ENCODE measurements around the gene NUPR2. TPM values are rescaled to one million over a fixed set of nuclear protein-coding genes. Genes with fewer than 3 reads are reported as not detected.

NUPR2 gene
- total and polyA plus RNA-seq, 10 of the 15 experiments (the other 5 are each of a cell fraction or from before 2014, with no cell fraction given), result not detected

DNA sequence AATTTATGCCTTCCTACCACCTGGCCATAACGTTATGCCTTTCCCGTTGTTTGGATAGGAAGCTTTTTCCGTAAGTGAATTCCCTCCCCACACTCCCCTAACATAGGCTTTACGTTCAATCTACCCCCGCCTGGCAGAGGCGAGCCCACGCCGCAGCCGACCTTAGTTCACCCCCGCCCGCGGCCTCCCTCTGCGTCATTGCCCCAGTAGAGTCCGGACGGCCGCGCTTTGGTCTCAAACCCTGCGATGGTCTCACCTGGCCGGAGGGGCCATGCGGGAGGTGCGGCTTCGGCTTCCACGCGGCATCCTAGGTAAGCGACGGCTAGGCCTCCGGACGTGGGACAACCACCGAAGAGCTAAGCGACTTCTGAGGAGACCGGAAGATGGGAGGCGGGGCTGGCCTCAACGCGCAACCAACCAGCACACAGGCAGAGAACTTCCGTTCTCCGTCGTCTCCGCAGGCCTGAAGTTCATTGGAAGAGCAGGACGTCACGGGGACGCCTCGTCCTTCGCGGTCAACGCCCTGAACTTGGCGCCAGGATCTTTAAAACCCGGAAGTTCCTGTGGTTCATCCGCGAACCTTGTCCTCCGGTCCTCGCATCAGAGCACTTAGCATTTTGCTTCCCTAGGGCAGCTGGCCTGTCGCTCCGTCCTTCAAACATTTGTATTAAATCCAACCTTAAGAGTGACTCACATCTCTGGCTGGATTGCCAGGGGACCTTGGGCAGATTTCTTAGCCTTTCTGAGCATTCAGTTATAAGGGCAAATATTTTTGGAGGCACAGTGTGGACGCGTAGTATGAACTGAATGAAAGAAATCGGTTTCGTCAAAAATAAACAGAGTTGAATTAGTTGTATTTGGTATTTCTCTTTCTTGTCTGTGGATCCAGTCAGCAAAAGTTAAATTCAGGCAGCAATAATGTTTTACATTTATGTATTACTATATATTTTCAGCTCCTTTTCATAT, 9.8 kb downstream of the NUPR2 start, which contains the start of gene CHCHD2 (continued):
- TF ChIP-seq WRNIP1 (IDR thresholded peaks at IDR 0.05; ENCODE audit: borderline replicate concordance, low read depth, low read length) (peak; percentile 87; the same call in 1 of the 2 replicates), TCF12 (IDR thresholded peaks at IDR 0.05; ENCODE audit: low read depth, low read length) (peak; percentile 83), MXI1 (IDR thresholded peaks at IDR 0.05; ENCODE audit: low read depth, low read length) (peak; percentile 78), FOS (IDR thresholded peaks at IDR 0.05; ENCODE audit: borderline replicate concordance, extremely low read depth, insufficient read length) (peak; percentile 71), ZNF207 (IDR thresholded peaks at IDR 0.05; ENCODE audit: borderline replicate concordance) (no peak), HDAC6 (IDR thresholded peaks at IDR 0.05; ENCODE audit: unreplicated experiment) (no peak), RFX5 (IDR thresholded peaks at IDR 0.05; ENCODE audit: low read depth, low read length) (0 out of 2 replicates have a peak, but pooled peaks have one; percentile 35), EZH2 (IDR thresholded peaks at IDR 0.05; ENCODE audit: borderline replicate concordance, control insufficient read depth, low read depth, low read length) (no peak), CBFB (IDR thresholded peaks at IDR 0.05; ENCODE audit: low read depth) (peak; percentile 75), SIN3A (IDR thresholded peaks at IDR 0.05; ENCODE audit: low read depth, low read length) (no peak), BACH1 (IDR thresholded peaks at IDR 0.05; ENCODE audit: borderline replicate concordance) (0 out of 2 replicates have a peak, but pooled peaks have one; percentile 22), IRF4 (IDR thresholded peaks at IDR 0.05; ENCODE audit: low read depth, low read length) (no peak), CHD1 (IDR thresholded peaks at IDR 0.05; ENCODE audit: low read depth, low read length) (no peak), HDGF (IDR thresholded peaks at IDR 0.05) (peak; percentile 86)
- TF ChIP-seq, protein P1, sequence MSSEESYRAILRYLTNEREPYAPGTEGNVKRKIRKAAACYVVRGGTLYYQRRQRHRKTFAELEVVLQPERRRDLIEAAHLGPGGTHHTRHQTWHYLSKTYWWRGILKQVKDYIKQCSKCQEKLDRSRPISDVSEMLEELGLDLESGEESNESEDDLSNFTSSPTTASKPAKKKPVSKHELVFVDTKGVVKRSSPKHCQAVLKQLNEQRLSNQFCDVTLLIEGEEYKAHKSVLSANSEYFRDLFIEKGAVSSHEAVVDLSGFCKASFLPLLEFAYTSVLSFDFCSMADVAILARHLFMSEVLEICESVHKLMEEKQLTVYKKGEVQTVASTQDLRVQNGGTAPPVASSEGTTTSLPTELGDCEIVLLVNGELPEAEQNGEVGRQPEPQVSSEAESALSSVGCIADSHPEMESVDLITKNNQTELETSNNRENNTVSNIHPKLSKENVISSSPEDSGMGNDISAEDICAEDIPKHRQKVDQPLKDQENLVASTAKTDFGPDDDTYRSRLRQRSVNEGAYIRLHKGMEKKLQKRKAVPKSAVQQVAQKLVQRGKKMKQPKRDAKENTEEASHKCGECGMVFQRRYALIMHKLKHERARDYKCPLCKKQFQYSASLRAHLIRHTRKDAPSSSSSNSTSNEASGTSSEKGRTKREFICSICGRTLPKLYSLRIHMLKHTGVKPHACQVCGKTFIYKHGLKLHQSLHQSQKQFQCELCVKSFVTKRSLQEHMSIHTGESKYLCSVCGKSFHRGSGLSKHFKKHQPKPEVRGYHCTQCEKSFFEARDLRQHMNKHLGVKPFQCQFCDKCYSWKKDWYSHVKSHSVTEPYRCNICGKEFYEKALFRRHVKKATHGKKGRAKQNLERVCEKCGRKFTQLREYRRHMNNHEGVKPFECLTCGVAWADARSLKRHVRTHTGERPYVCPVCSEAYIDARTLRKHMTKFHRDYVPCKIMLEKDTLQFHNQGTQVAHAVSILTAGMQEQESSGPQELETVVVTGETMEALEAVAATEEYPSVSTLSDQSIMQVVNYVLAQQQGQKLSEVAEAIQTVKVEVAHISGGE (CRISPR knock-in tag; IDR thresholded peaks at IDR 0.05), result peak; percentile 90
- TF ChIP-seq, protein P2, sequence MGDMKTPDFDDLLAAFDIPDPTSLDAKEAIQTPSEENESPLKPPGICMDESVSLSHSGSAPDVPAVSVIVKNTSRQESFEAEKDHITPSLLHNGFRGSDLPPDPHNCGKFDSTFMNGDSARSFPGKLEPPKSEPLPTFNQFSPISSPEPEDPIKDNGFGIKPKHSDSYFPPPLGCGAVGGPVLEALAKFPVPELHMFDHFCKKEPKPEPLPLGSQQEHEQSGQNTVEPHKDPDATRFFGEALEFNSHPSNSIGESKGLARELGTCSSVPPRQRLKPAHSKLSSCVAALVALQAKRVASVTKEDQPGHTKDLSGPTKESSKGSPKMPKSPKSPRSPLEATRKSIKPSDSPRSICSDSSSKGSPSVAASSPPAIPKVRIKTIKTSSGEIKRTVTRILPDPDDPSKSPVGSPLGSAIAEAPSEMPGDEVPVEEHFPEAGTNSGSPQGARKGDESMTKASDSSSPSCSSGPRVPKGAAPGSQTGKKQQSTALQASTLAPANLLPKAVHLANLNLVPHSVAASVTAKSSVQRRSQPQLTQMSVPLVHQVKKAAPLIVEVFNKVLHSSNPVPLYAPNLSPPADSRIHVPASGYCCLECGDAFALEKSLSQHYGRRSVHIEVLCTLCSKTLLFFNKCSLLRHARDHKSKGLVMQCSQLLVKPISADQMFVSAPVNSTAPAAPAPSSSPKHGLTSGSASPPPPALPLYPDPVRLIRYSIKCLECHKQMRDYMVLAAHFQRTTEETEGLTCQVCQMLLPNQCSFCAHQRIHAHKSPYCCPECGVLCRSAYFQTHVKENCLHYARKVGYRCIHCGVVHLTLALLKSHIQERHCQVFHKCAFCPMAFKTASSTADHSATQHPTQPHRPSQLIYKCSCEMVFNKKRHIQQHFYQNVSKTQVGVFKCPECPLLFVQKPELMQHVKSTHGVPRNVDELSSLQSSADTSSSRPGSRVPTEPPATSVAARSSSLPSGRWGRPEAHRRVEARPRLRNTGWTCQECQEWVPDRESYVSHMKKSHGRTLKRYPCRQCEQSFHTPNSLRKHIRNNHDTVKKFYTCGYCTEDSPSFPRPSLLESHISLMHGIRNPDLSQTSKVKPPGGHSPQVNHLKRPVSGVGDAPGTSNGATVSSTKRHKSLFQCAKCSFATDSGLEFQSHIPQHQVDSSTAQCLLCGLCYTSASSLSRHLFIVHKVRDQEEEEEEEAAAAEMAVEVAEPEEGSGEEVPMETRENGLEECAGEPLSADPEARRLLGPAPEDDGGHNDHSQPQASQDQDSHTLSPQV (IDR thresholded peaks at IDR 0.05), result no peak
- TF ChIP-seq, protein P3, sequence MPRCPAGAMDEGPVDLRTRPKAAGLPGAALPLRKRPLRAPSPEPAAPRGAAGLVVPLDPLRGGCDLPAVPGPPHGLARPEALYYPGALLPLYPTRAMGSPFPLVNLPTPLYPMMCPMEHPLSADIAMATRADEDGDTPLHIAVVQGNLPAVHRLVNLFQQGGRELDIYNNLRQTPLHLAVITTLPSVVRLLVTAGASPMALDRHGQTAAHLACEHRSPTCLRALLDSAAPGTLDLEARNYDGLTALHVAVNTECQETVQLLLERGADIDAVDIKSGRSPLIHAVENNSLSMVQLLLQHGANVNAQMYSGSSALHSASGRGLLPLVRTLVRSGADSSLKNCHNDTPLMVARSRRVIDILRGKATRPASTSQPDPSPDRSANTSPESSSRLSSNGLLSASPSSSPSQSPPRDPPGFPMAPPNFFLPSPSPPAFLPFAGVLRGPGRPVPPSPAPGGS (IDR thresholded peaks at IDR 0.05; ENCODE audit: borderline replicate concordance, insufficient read depth, low read depth, low read length, poor library complexity, severe bottlenecking), result no peak
- TF ChIP-seq, protein P4, sequence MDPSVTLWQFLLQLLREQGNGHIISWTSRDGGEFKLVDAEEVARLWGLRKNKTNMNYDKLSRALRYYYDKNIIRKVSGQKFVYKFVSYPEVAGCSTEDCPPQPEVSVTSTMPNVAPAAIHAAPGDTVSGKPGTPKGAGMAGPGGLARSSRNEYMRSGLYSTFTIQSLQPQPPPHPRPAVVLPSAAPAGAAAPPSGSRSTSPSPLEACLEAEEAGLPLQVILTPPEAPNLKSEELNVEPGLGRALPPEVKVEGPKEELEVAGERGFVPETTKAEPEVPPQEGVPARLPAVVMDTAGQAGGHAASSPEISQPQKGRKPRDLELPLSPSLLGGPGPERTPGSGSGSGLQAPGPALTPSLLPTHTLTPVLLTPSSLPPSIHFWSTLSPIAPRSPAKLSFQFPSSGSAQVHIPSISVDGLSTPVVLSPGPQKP (IDR thresholded peaks at IDR 0.05; ENCODE audit: low read depth, low read length), result peak; percentile 77; the same call in 1 of the 2 replicates

Measured in GM12878 (cell line).